Thoracic aorta (tissue), 2 donors: Measurements from ENCODE around the gene SPATA31A5. TPM values are rescaled to one million over a fixed set of nuclear protein-coding genes. Genes with fewer than 3 reads are reported as not detected.
"Not testable (repeated sequence)": the region's sequence is repeated elsewhere in the genome, so short reads cannot be mapped to it uniquely, and the experiment has no call there.

Source experiments
- ATAC-seq: fragments of 150-250 bp; one replicate; pipeline ENCODE4 v1.8.0; 2017; ENCODE audit warnings: low read depth; ENCODE audit not compliant: insufficient number of reproducible peaks, low FRiP score
- DNase-seq: peaks from one replicate; pipeline ENCODE4 v3.0.0-alpha.2; 2020; ENCODE audit warnings: low spot score
- H3K27ac ChIP-seq, 2 donors: fragments of 200-600 bp; sonication (generic); 1 replicate in 1 of 2; 2 replicates in 1 of 2; pipeline ENCODE4 v1.5.1; 2016; ENCODE audit warnings: mild to moderate bottlenecking in 2 of 2, moderate library complexity in 2 of 2
- H3K27me3 ChIP-seq: fragments of 200-600 bp; sonication (generic); replicated peaks from 2 replicates; pipeline ENCODE4 v1.6.0; 2016; ENCODE audit warnings: mild to moderate bottlenecking; ENCODE audit not compliant: insufficient read depth
- H3K36me3 ChIP-seq: fragments of 200-600 bp; sonication (generic); one replicate; pipeline ENCODE4 v1.5.1; 2016
- H3K4me1 ChIP-seq, 2 donors: fragments of 200-600 bp; sonication (generic); 1 replicate in 1 of 2; 2 replicates in 1 of 2; pipeline versions ENCODE4 v1.5.1 to v1.6.0; 2016; ENCODE audit warnings: low read depth in 2 of 2, mild to moderate bottlenecking in 1 of 2; ENCODE audit not compliant: control insufficient read depth in 1 of 2
- H3K4me3 ChIP-seq: fragments of 200-600 bp; sonication (generic); 2 replicates; pipeline ENCODE4 v1.5.1; 2016; ENCODE audit warnings: mild to moderate bottlenecking
- H3K9me3 ChIP-seq: fragments of 200-600 bp; sonication (generic); 2 replicates; pipeline ENCODE4 v1.5.1; 2016
- total RNA-seq, 2 donors: library from RNA; depleted of rRNA; stranded (reverse); fragments of >200 nt; gene quantifications; one replicate each; pipeline versions ENCODE4 v1.1.0 to v1.2.3, GENCODE V29; 2016

SPATA31A5 gene
- not detected for total RNA-seq

DNA sequence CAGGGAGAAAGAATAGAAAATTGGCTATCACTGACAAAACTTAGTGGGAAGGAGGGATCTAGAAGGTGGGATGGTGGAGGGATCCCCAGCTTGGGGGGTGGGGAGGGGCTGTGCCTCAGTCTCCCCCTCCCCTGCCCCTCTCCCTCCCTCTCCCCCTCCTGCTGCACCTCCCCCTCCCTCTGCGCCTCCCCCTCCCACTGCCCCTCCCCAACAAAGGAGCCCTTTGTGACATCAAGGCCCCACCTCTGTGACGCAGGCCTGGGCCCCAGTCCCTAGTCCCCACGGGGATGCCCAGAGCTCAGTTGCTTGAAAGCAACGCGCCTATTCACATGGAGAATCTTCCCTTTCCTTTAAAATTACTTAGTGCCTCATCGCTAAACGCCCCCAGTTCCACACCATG is at the start of gene SPATA31A5:
Gene SPATA31A5 (plus strand): TSS at position 301 of the 400 bp plus-strand sequence. CDS start 29 bp downstream, at position 330.
- not testable (repeated sequence) for DNase-seq, H3K27me3 ChIP-seq, H3K36me3 ChIP-seq, ATAC-seq, H3K27ac ChIP-seq, H3K9me3 ChIP-seq, H3K4me3 ChIP-seq, H3K4me1 ChIP-seq

DNA sequence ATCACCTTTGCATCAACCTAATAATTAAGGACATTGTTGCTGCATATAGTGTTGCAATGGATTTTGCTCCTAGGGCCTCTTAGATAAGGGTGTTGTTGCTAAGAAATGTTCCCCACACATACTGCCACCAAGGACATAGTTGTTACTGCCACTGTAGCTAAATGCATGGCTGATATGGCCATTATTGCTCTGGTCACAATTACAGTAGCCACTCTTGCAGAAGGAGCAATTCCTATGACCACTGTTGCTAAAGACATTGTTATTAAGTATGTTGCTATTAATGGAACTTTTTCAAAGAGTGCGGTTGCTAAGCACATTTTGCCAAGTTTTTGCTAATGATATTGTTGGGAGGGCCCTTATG is 48.8 kb downstream of the SPATA31A5 start:
- H3K4me3 ChIP-seq, H3K9me3 ChIP-seq, H3K36me3 ChIP-seq, ATAC-seq, H3K27ac ChIP-seq, DNase-seq, H3K27me3 ChIP-seq, H3K4me1 ChIP-seq: not testable (repeated sequence)

DNA sequence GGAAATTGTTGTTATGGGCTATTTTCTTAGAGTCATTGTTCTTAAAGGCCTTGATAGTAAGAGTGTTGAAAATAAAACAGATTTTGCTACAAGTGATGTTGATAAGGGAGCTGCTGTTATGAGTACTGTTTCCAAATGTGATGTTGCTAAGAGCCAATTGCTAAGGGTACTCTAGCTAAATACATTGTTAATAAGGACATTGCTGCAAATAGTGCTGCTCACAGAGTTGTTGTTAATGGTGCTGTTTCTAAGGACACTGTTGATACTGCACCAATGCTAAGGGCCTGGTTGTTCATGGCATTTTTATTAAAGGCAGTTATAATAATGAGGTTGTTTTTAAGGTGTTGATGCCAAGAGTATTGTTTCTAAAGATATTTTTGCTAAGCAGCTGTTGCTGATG is 52.2 kb downstream of the SPATA31A5 start:
- not testable (repeated sequence) for H3K36me3 ChIP-seq, H3K4me3 ChIP-seq, H3K4me1 ChIP-seq, H3K27ac ChIP-seq, H3K9me3 ChIP-seq, H3K27me3 ChIP-seq, ATAC-seq, DNase-seq
